Left lung (tissue), 10 donors: ENCODE measurements around the gene CBFB. TPM values are rescaled to one million over a fixed set of nuclear protein-coding genes. Genes with fewer than 3 reads are reported as not detected.

Experiments
- ATAC-seq: fragments of 200-7000 bp; cut with Tn5 transposase; one replicate; pipeline ENCODE4 v1.9.1; 2020; ENCODE audit warnings: moderate library complexity
- DNase-seq, 4 donors: peaks; one replicate each; pipeline ENCODE4 v3.0.0-alpha.2; 2013 to 2020
- H3K27ac ChIP-seq, 2 donors: fragments of 200-600 bp; sonication (generic) in 1 of 2; one replicate each; pipeline versions ENCODE4 v1.5.0 to v1.8.0; 2020 to 2021
- H3K27me3 ChIP-seq, 2 donors: fragments of 200-600 bp; sonication (generic) in 1 of 2; one replicate each; pipeline versions ENCODE4 v1.5.0 to v1.8.0; 2020 to 2021
- H3K36me3 ChIP-seq, 2 donors: fragments of 200-600 bp; sonication (generic) in 1 of 2; one replicate each; pipeline versions ENCODE4 v1.5.0 to v1.8.0; 2020 to 2021
- H3K4me1 ChIP-seq, 2 donors: fragments of 200-600 bp; one replicate each; pipeline ENCODE4 v1.8.0; 2021
- H3K4me3 ChIP-seq, 2 donors: fragments of 200-600 bp; sonication (generic) in 1 of 2; one replicate each; pipeline versions ENCODE4 v1.5.0 to v1.8.0; 2020 to 2021; ENCODE audit warnings: mild to moderate bottlenecking in 1 of 2
- H3K9me3 ChIP-seq, 2 donors: fragments of 200-600 bp; sonication (generic) in 1 of 2; one replicate each; pipeline versions ENCODE4 v1.5.0 to v1.8.0; 2020 to 2021
- CTCF ChIP-seq, 2 donors: fragments of 200-600 bp; sonication (generic) in 1 of 2; IDR thresholded peaks; one replicate each; pipeline versions ENCODE4 v1.5.0 to v1.8.0; 2021; ENCODE audit warnings: antibody characterized with exemption in 2 of 2
- intact Hi-C, 2 donors: fragments of 100-400 bp; cut with DNase I; formaldehyde crosslinking; loops; one replicate each; pipeline versions ENCODE4 v1.11.2 to v1.14.2; 2022
- polyA plus RNA-seq, 6 donors: library from polyadenylated mRNA; unstranded; fragments of 120-200 nt; gene quantifications; one replicate each; pipeline ENCODE4 v1.2.1, GENCODE V29; 2013; ENCODE audit not compliant: insufficient read length in 6 of 6
- total RNA-seq, 2 donors: library from RNA; stranded (reverse); fragmentation: NEBNext Ultra II Directional; extraction: Animal tissue kit (Norgen Biotek cat#: 25700); gene quantifications; one replicate each; pipeline ENCODE4 v1.2.1, GENCODE V29; 2021
- donor health status: DM: no; HTN: yes; CAD: no.
- donor health status: DM: no; HTN: no; CAD: no.

Gene CBFB
- total and polyA plus RNA-seq, 8 donors: 46.8 to 69.9 (median 61.4) TPM

- H3K9me3 ChIP-seq: no peaks in the 10 kb centered on the region
- H3K36me3 ChIP-seq: no peaks in the 10 kb centered on the region
- ATAC-seq (no peak), DNase-seq (no peak)
- intact Hi-C loops: no loop called here
- peaks cover 12 to 58% of the 10 kb centered on the region in 2 donors for H3K4me1 ChIP-seq
- peak overlapping the region in 1 of 2 donors; percentile 99 for H3K4me3 ChIP-seq
- no peak for TF ChIP-seq CTCF (IDR thresholded peaks at IDR 0.05)
- H3K27ac ChIP-seq: no peak overlapping the region
- H3K27me3 ChIP-seq: no peaks in the 10 kb centered on the region
Measured at GRCh38 chr16:67111951-67112444, 83.0 kb downstream of the CBFB start.

- no peak for TF ChIP-seq CTCF (IDR thresholded peaks at IDR 0.05)
- Histone ChIP-seq H3K4me1 (peaks cover 12 to 66% of the 10 kb centered on the region in 2 donors), H3K4me3 (no peak overlapping the region), H3K36me3 (no peaks in the 10 kb centered on the region), H3K9me3 (no peaks in the 10 kb centered on the region), H3K27ac (no peak overlapping the region), H3K27me3 (no peaks in the 10 kb centered on the region)
- ATAC-seq (no peak), DNase-seq (no peak)
- intact Hi-C loops: no loop called here
Measured at GRCh38 chr16:67112591-67113399, 83.8 kb downstream of the CBFB start.

- H3K4me3 ChIP-seq: no peak overlapping the region
- no peak overlapping the region for H3K27ac ChIP-seq
- intact Hi-C loops: no loop called here
- TF ChIP-seq CTCF (IDR thresholded peaks at IDR 0.05): no peak
- peaks cover 12 to 59% of the 10 kb centered on the region in 2 donors for H3K4me1 ChIP-seq
- peaks cover 0 to 6% of the 10 kb centered on the region in 2 donors for H3K36me3 ChIP-seq
- DNase-seq (no peak), ATAC-seq (no peak)
- H3K9me3 ChIP-seq: no peaks in the 10 kb centered on the region
- H3K27me3 ChIP-seq: no peaks in the 10 kb centered on the region
Measured at GRCh38 chr16:67114793-67115192, 85.8 kb downstream of the CBFB start.

GRCh38 chr16:67115639-67116038 is 86.7 kb downstream of the CBFB start:
- intact Hi-C loops: no loop called here
- ATAC-seq (no peak), DNase-seq (no peak)
- Histone ChIP-seq H3K9me3 (no peaks in the 10 kb centered on the region), H3K27ac (peak overlapping the region in 1 of 2 donors; percentile 76), H3K4me3 (no peak overlapping the region), H3K36me3 (peaks cover 0 to 15% of the 10 kb centered on the region in 2 donors), H3K27me3 (no peaks in the 10 kb centered on the region), H3K4me1 (peaks cover 12 to 54% of the 10 kb centered on the region in 2 donors)
- no peak for TF ChIP-seq CTCF (IDR thresholded peaks at IDR 0.05)
